ENCODE results near the gene OR8I2.

DNA sequence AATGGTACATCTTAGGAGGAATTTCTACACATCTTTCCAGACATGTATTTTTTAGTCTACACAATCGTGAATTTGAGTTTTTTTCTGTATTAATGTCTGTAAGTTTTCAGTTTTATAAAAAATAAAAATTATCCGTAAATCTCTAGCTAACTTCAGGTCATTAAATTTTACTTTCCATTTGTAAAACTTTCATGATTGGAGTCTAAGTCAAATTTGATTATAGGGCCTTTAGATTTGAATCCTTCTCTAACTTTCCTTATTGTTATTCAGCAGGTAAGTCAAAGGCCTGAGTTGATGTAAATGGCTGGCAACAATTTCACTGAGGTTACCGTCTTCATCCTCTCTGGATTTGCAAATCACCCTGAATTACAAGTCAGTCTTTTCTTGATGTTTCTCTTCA lies at the start of gene OR8I2:
- TF ChIP-seq CTCF (IDR thresholded peaks at IDR 0.05) (no peak), RCOR1 (IDR thresholded peaks at IDR 0.05; ENCODE audit: low read length) (no peak), RAD21 (IDR thresholded peaks at IDR 0.05; ENCODE audit: low read length) (no peak)

Data from SK-N-SH (cell line).